Aorta (tissue), 5 donors: ENCODE results near the gene NMNAT1. TPM values are rescaled to one million over a fixed set of nuclear protein-coding genes. Genes with fewer than 3 reads are reported as not detected.

Source experiments
- ATAC-seq: fragments of 200-7000 bp; cut with Tn5 transposase; one replicate; pipeline ENCODE4 v1.9.1; 2022; ENCODE audit warnings: moderate library complexity; ENCODE audit not compliant: low FRiP score
- DNase-seq, 2 donors: peaks; one replicate each; pipeline ENCODE4 v3.0.0-alpha.2; 2020
- H3K27ac ChIP-seq, 2 donors: one replicate each; pipeline ENCODE4 v1.5.1; 2013; ENCODE audit warnings: low read length in 2 of 2, mild to moderate bottlenecking in 2 of 2, moderate library complexity in 2 of 2, control low read depth in 1 of 2, inconsistent platforms in 1 of 2, low read depth in 1 of 2
- H3K27me3 ChIP-seq, 2 donors: one replicate each; pipeline ENCODE4 v1.6.1; 2013; ENCODE audit warnings: control low read depth in 1 of 2, low read length in 1 of 2, mild to moderate bottlenecking in 1 of 2, moderate library complexity in 1 of 2; ENCODE audit not compliant: insufficient read depth in 2 of 2, control insufficient read depth in 1 of 2
- H3K36me3 ChIP-seq, 2 donors: one replicate each; pipeline ENCODE4 v1.6.1; 2013; ENCODE audit warnings: control low read depth in 1 of 2, low read length in 1 of 2, mild to moderate bottlenecking in 1 of 2; ENCODE audit not compliant: insufficient read depth in 2 of 2, control insufficient read depth in 1 of 2
- H3K4me1 ChIP-seq, 2 donors: one replicate each; pipeline ENCODE4 v1.6.1; 2013; ENCODE audit warnings: low read length in 2 of 2, control low read depth in 1 of 2, mild to moderate bottlenecking in 1 of 2, moderate library complexity in 1 of 2; ENCODE audit not compliant: insufficient read depth in 2 of 2, control insufficient read depth in 1 of 2
- H3K4me3 ChIP-seq, 2 donors: one replicate each; pipeline ENCODE4 v1.5.1; 2013; ENCODE audit warnings: low read length in 2 of 2, control low read depth in 1 of 2, mild to moderate bottlenecking in 1 of 2
- H3K9me3 ChIP-seq: one replicate; pipeline ENCODE4 v1.6.1; 2013; ENCODE audit warnings: mild to moderate bottlenecking, low read length; ENCODE audit not compliant: control insufficient read depth
- WGBS, 2 donors: extraction: QIAGEN DNeasy Blood & Tissue Kit; methylation state at CpG; one replicate each; pipeline ENCODE4 v1.1.7; 2013; 5-methylcytosine and 5-hydroxymethylcytosine counted together
- intact Hi-C, 2 donors: fragments of 100-400 bp; cut with DNase I; formaldehyde crosslinking; loops; one replicate each; pipeline versions ENCODE4 v1.14.2 to v1.15.0; 2022
- polyA plus RNA-seq, 2 donors: library from polyadenylated mRNA; stranded (reverse); fragments of 200-250 nt; gene quantifications; one replicate each; pipeline ENCODE4 v1.2.3, GENCODE V29; 2013
- total RNA-seq, 2 donors: library from RNA; stranded (reverse); fragmentation: NEBNext Ultra II Directional; extraction: Animal tissue kit (Norgen Biotek cat#: 25700); gene quantifications; one replicate each; pipeline ENCODE4 v1.2.1, GENCODE V29; 2021
- donor health status: healthy with polysubstance abuse.
- donor health status: Bipolar disorder and iron deficiency.
- donor health status: DM: no; HTN: no; CAD: no.
- donor health status: DM: no; HTN: no; CAD: no.
- donor health status: DM: yes; HTN: yes; CAD: no.

NMNAT1 gene
- total and polyA plus RNA-seq, 4 donors, result 3.3 to 11.2 (median 5.1) TPM

DNA sequence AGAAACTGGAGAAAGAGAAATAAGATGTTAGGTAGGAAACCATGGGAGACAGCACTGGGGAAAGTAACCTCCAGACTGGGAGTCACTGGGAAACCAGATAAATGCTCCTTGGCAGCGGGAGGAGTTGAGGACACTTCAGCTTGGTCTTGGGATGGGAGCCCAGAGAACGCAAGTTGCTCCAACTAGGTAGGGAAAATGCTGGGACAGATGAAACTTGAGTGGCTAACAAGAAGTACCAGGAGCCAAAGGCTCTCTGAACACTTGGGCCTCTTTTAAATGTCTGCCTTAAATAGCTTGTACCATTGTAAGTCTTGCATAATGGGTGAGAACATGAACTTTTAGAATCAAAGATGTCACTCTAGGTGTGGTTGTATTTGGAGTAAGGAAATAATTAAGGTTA lies 3.0 kb downstream of the NMNAT1 start:
- WGBS, 2 donors, result 94% methylated on average over 2 of the region's 2 CpGs
- DNase-seq (no peak), ATAC-seq (no peak)
- Histone ChIP-seq H3K9me3 (no peaks in the 10 kb centered on the region), H3K27me3 (no peaks in the 10 kb centered on the region), H3K4me1 (no peaks in the 10 kb centered on the region), H3K4me3 (no peak overlapping the region), H3K27ac (no peak overlapping the region), H3K36me3 (no peaks in the 10 kb centered on the region)
- intact Hi-C loops, result loop anchor here in 1 of 2 donors (10.0 kb wide), 3 partner anchors 178 to 478 kb away; no protein-coding TSS in a partner anchor

DNA sequence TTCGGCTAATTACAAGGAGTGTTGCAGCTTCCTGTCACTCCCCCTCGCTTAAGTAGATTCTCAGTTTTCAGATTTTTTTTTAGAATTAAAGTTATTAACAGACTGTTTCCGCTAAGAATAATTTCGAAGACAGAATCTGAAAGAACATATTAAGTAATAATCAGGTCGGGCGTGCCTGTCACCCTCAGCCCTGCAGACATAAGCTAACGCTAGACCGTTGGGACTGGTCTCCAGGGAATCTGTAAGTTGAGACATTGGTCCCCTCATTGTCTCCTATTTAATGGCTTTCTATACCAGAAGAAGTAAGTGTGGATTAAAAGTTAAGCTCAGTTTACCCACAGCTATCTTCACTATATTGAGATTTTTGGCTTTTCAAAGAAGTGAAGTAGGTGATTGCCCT lies 14.5 kb downstream of the NMNAT1 start:
- Histone ChIP-seq H3K27me3 (no peaks in the 10 kb centered on the region), H3K36me3 (no peaks in the 10 kb centered on the region), H3K27ac (no peak overlapping the region), H3K9me3 (no peaks in the 10 kb centered on the region), H3K4me3 (no peak overlapping the region), H3K4me1 (no peaks in the 10 kb centered on the region)
- WGBS, 2 donors, result 92 to 94% methylated on average over 8 of the region's 8 CpGs
- intact Hi-C loops, result no loop called here
- no peak for ATAC-seq
- peak in 1 of 2 donors; percentile 17 for DNase-seq

DNA sequence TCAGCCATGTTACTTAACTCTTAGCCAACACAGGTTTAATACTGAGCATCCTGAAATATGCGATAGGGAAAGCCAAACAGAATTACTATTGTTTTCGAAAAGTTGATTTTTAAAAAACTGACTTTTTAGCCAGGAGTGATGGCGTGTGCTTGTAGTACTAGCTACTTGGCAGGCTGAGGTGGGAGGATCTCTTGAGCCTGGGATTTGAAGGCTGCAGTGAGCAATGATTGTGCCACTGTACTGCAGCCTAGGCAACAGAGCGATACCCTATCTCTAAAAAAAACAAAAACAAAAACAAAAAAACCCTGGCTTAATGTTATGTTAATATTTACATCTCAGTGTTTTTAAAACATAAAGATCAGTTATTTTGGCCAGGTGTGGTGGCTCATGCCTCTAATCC lies 16.7 kb downstream of the NMNAT1 start:
- DNase-seq (peak in 1 of 2 donors; percentile 13), ATAC-seq (no peak)
- Histone ChIP-seq H3K4me3 (no peak overlapping the region), H3K36me3 (no peaks in the 10 kb centered on the region), H3K27ac (no peak overlapping the region), H3K27me3 (no peaks in the 10 kb centered on the region), H3K9me3 (no peaks in the 10 kb centered on the region), H3K4me1 (no peaks in the 10 kb centered on the region)
- 13 to 16% methylated on average over 4 of the region's 4 CpGs for WGBS, 2 donors
- intact Hi-C loops, result no loop called here

DNA sequence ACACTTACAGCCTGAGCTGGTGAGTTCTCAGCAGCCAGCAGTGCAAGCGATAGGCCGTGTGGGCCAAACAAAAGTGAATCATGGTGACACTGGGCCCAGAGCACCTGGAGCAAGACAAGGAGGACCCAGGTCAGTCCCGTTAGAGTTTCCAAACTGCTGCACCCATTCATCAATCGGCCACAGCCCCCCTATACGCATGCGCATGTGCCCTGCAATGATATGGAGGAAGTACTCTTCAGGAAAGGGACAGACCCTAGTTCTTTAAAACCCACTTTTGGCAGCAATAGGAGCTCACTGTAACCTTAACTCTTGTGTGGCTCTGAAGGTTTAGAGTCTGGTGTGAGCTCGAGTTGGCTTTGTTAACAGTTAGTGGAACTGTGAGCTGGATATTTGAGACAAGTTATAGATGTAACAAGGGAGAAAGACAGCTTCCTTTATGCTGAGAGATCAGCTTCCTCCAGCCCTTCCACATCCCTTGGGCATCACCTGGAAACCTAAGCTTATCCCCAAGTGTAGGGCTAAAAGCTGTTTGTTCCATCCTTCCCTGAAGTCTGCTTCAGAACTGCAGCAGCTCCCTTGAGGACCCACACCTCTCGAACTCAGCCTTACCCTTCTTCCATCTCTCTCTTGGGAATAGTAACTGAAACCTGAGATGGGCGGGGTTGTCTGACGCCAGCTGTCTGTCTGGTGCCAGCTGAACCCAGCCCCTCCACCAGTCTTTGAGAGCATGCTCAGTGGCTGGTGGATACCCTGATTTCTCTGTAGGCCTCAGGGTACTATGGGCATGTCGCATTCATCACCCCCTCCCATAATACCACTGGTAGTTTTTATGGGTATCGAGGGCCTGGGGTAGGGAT lies 17.7 kb downstream of the NMNAT1 start:
- intact Hi-C loops, result no loop called here
- H3K27me3 ChIP-seq, result no peaks in the 10 kb centered on the region
- WGBS, 2 donors, result 79 to 82% methylated on average over 12 of the region's 12 CpGs
- H3K36me3 ChIP-seq, result no peaks in the 10 kb centered on the region
- H3K27ac ChIP-seq, result no peak overlapping the region
- DNase-seq (no peak), ATAC-seq (no peak)
- H3K9me3 ChIP-seq, result no peaks in the 10 kb centered on the region
- no peaks in the 10 kb centered on the region for H3K4me1 ChIP-seq
- H3K4me3 ChIP-seq, result no peak overlapping the region

DNA sequence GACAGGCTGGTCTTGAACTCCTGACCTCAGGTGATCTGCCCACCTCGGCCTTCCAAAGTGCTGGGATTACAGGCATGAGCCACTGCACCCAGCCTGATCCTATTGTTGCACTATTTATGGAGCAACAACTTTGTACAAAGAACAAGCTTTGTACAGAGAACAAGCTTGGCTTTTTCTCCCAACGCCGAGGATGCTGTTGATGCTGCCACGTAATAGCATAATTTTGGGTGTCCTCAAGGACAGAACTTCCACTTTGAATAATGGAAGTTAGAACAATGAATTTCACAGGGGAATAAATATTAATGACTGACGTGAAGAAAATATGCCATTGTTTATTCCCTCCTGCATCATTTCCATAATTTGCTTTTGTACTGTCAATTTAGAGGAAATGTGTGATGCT lies 41.0 kb downstream of the NMNAT1 start:
- WGBS, 2 donors, result 85 to 89% methylated on average over 5 of the region's 5 CpGs
- H3K4me1 ChIP-seq, result no peaks in the 10 kb centered on the region
- DNase-seq (no peak), ATAC-seq (no peak)
- H3K9me3 ChIP-seq, result no peaks in the 10 kb centered on the region
- H3K27ac ChIP-seq, result no peak overlapping the region
- H3K4me3 ChIP-seq, result no peak overlapping the region
- intact Hi-C loops, result no loop called here
- H3K36me3 ChIP-seq, result peaks cover 0 to 2% of the 10 kb centered on the region in 2 donors
- no peaks in the 10 kb centered on the region for H3K27me3 ChIP-seq

DNA sequence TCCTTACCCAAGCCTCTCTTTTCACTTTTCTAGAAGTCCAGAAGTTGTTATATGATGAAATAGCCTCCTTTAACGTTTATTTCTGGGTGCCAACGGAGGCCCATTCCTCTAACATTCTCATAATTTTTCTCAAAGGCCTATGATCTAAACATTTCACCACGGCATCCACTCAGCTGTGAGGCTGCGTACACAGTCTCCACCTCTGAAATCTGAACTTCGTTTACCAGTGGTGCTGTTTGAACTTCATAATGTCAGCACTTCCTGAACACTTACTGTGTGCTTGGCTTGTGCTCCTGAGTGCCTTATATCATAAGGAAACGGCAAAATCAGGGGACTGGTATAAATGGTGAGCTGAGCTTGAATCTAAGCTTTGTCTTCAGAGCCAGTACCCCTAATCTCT lies 41.7 kb downstream of the NMNAT1 start:
- peaks cover 0 to 2% of the 10 kb centered on the region in 2 donors for H3K36me3 ChIP-seq
- DNase-seq (no peak), ATAC-seq (no peak)
- intact Hi-C loops, result no loop called here
- no peak overlapping the region for H3K27ac ChIP-seq
- WGBS, 2 donors, result 44 to 49% methylated on average over 6 of the region's 6 CpGs
- no peak overlapping the region for H3K4me3 ChIP-seq
- H3K9me3 ChIP-seq, result no peaks in the 10 kb centered on the region
- no peaks in the 10 kb centered on the region for H3K27me3 ChIP-seq
- no peaks in the 10 kb centered on the region for H3K4me1 ChIP-seq

DNA sequence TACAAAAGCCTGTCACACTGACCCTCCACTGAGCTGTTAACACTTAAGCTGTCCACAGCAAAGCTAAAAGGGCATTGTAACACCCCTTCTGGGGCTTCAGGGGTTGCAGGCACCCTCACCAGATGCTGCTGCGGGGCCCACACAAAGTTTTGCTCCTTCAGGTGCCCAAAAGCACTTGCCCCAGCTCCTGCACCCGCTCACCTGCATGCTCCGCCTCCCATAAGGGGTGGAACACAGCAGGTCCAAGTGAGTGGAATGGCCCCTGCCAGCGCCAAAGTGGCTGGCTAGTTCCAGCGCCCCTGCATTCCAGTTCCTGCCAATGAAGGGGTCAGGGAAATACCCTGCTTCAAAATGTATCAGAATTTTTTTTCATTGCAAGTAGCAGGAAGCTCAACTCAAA lies 46.5 kb downstream of the NMNAT1 start:
- intact Hi-C loops, result no loop called here
- WGBS, 2 donors, result 87 to 91% methylated on average over 5 of the region's 5 CpGs
- ATAC-seq, result no peak
- H3K4me3 ChIP-seq, result no peak overlapping the region
- H3K4me1 ChIP-seq, result no peaks in the 10 kb centered on the region
- no peak for DNase-seq
- H3K36me3 ChIP-seq, result no peaks in the 10 kb centered on the region
- no peaks in the 10 kb centered on the region for H3K9me3 ChIP-seq
- H3K27ac ChIP-seq, result no peak overlapping the region
- H3K27me3 ChIP-seq, result no peaks in the 10 kb centered on the region

DNA sequence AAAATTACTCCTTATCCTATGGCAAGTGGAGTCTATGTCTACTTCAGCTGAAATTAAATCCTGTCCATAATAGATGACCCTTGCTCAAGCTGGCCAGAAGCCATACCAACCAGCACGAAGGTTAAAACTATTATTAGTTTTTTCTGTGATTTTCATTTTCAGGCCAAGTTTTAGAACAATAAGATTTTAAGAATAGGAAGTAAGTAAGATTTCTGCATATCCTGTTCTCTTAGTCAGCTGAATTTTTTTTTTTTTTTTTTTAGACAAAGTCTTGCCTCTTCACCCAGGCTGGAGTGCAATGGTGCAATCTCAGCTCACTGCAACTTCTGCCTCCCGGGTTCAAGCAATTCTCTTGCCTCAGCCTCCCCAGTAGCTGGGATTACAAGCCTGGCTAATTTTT lies 47.7 kb downstream of the NMNAT1 start:
- intact Hi-C loops, result no loop called here
- Histone ChIP-seq H3K36me3 (no peaks in the 10 kb centered on the region), H3K4me1 (no peaks in the 10 kb centered on the region), H3K4me3 (no peak overlapping the region), H3K9me3 (no peaks in the 10 kb centered on the region), H3K27ac (no peak overlapping the region), H3K27me3 (no peaks in the 10 kb centered on the region)
- ATAC-seq, result no peak
- WGBS, 2 donors, result 44 to 49% methylated on average over 2 of the region's 2 CpGs
- DNase-seq, result no peak

DNA sequence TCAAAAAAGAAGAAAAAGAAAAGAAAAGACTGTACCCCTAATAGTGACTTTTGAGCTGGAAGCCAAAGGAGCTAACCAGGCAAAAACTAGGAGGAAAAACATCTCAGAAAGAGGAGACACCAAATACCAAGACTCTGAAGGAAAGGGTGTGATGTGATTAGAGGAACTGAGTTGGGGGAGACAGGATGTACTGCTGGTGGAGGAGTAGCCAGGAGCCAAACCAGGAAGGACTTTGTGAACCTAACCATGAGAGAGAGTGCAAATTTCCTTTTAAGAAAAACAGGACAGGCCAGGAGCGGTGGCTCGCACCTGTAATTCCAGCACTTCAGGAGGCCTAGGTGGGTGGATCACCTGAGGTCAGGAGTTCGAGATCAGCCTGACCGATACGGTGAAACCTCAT lies 49.6 kb downstream of the NMNAT1 start:
- Histone ChIP-seq H3K36me3 (no peaks in the 10 kb centered on the region), H3K27me3 (no peaks in the 10 kb centered on the region), H3K9me3 (no peaks in the 10 kb centered on the region), H3K4me3 (no peak overlapping the region), H3K27ac (no peak overlapping the region), H3K4me1 (no peaks in the 10 kb centered on the region)
- ATAC-seq (no peak), DNase-seq (no peak)
- intact Hi-C loops, result no loop called here
- WGBS, 2 donors, result 77 to 86% methylated on average over 5 of the region's 5 CpGs
